Rectal smooth muscle tissue (tissue), 1 donor: ENCODE data around the gene FGD6.
"Not testable (repeated sequence)": the region's sequence is repeated elsewhere in the genome, so short reads cannot be mapped to it uniquely, and the experiment has no call there.

ENCODE experiments used
- H3K27ac ChIP-seq: one replicate; pipeline ENCODE4 v1.7.0; 2013; ENCODE audit warnings: low read depth, low read length, inconsistent platforms
- H3K27me3 ChIP-seq: one replicate; pipeline ENCODE4 v1.7.0; 2013; ENCODE audit warnings: low read length; ENCODE audit not compliant: control insufficient read depth, insufficient read depth
- H3K36me3 ChIP-seq: one replicate; pipeline ENCODE4 v1.7.0; 2013; ENCODE audit warnings: low read length; ENCODE audit not compliant: control insufficient read depth, insufficient read depth
- H3K4me1 ChIP-seq: one replicate; pipeline ENCODE4 v1.7.0; 2013; ENCODE audit warnings: low read length; ENCODE audit not compliant: control insufficient read depth, insufficient read depth
- H3K4me3 ChIP-seq: one replicate; pipeline ENCODE4 v1.7.0; 2013; ENCODE audit warnings: low read length
- H3K9ac ChIP-seq: one replicate; pipeline ENCODE4 v1.7.0; 2013; ENCODE audit warnings: low read length

FGD6 gene

DNA sequence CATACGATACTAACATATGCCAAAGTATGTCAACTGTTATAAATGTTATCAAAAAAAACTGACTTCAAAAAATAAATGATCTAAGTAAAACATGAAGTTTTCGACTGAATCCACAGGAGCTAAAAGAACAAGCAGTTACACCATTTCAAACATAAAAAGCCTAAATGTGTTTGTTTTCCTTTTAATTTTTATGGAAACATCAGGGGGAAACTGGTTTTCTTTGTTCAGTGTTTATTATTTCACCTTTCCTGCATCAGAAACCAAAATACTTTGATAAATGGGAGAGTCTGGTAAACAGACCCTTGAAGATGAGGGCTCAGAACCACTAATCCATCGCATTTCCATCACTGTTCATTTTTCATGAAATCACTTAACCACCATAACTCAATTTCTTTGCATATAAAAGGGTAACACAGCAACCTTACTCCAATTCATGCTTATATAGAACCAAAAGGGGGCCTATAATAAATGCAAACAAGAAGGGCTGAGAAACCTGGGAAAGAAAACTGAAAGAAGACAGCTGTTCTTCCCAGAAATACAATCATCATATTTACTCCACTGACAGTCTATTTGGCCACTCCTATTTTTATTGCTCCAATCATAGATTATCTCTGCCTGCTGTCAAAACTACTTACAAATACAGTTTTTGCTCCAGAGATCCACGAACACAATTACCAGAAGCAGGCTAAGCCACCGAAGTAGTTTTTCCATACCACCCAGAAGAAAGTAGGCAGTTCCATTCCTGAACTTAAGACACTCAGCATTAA is 17.0 kb downstream of the FGD6 start:
- Histone ChIP-seq H3K27ac (peak overlapping the region; percentile 25), H3K36me3 (no peaks in the 10 kb centered on the region), H3K9ac (no peak overlapping the region), H3K4me3 (peak overlapping the region; percentile 16), H3K4me1 (peaks cover 21% of the 10 kb centered on the region), H3K27me3 (no peaks in the 10 kb centered on the region)

DNA sequence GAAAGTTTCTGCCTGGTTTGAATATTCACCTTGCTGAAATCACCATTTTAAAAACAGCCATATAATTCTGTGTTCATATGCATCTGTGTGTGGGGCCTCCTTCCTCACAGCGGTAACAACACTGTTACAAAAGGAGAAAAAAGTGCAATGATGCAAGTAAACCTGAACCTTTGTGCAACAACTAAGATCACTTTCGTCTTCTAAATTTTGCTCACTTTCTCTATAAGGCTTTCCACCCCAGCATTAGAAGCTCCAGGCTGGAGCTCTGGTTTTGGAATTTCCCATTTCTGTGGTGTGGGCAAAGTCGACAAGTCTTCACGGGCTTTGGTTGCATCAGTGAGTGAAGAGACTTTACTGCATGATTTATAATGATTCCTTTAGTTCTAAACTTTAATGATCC is 18.4 kb downstream of the FGD6 start:
- no peak overlapping the region for H3K4me3 ChIP-seq
- H3K27ac ChIP-seq: no peak overlapping the region
- H3K27me3 ChIP-seq: no peaks in the 10 kb centered on the region
- no peaks in the 10 kb centered on the region for H3K36me3 ChIP-seq
- peaks cover 13% of the 10 kb centered on the region for H3K4me1 ChIP-seq
- H3K9ac ChIP-seq: no peak overlapping the region

DNA sequence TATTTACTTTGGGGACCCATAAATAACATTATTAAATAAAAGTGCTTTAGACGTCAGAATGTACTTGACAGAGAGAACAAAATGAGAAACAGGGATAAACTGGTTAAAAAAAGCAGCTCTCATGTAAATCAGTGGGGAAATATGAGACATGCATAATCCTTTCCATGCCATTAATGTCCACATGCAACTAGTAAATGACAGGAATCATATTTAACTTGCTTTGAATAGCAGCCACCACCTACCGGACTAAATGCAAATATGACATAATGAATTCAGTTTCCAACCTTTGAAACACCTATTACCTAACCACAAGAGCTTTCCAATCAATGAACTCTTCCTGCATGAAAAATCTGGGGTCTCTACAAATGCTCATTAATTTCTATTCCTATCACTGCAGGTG is 19.6 kb downstream of the FGD6 start:
- no peak overlapping the region for H3K4me3 ChIP-seq
- no peak overlapping the region for H3K9ac ChIP-seq
- no peaks in the 10 kb centered on the region for H3K36me3 ChIP-seq
- H3K4me1 ChIP-seq: peaks cover 11% of the 10 kb centered on the region
- H3K27me3 ChIP-seq: no peaks in the 10 kb centered on the region
- no peak overlapping the region for H3K27ac ChIP-seq

DNA sequence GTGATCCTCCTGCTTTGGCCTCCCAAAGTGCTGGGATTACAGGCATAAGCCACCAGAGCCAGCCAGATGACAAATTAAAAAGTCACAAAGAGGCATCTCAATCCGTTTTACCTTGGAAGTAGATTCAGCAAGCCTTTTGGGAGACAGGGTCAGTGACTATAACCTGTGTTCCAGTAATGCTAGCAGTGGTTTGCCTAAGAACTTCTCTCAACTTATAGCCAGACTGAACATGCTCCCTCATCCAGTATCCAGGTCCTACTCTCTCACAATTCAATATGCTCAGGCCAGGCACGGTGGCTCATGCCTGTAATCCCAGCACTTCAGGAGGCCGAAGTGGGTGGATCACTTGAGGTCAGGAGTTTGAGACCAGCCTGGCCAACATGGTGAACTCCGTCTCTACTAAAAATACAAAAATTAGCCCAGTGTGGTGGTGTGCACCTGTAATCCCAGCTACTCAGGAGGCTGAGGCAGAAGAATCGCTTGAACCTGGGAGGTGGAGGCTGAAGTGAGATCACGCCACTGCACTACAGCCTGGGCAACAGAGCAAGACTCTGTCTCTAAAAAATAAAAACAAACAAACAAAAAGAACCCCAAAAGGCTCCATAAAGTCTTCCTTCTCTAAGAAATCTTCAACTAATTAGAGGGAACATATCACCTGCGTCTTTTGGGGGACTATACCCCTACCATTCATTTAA is 20.2 kb downstream of the FGD6 start:
- H3K27me3 ChIP-seq, H3K36me3 ChIP-seq, H3K9ac ChIP-seq, H3K4me3 ChIP-seq, H3K27ac ChIP-seq, H3K4me1 ChIP-seq: not testable (repeated sequence)

DNA sequence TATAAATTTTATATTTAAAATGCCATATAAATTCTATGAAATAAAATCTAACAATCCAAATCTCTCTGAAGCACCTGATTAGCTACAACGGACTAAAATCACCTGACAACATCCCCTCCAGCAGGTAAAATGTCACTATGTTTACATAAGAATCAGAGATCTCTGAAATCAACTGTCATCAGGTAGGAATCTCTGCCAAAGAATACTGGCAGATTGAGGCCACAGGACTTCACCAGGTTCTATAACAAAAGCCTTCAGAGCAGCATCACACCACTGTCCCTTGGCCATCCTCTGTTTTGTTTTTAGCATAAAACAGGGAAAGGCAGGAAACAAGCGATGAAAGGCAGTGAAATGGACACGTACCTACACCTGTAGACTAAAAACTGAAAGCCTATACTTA is 22.1 kb downstream of the FGD6 start:
- no peak overlapping the region for H3K4me3 ChIP-seq

DNA sequence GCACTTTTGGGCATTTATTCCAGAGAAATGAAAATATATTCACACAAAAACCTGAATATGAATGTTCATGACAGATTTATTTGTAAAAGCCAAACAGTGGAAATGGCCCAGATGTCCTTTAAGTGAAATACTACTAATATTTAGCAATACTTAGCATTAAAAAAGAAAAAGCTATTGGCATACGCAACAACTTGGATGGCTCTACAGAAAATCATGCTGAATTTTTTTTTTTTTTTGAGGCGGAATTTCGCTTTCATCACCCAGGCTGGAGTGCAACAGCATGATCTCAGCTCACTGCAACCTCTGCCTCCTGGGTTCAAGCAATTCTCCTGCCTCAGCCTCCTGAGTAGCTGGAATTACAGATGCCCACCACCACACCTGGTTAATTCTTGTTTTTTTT is 24.1 kb downstream of the FGD6 start:
- H3K9ac ChIP-seq: no peak overlapping the region
- no peak overlapping the region for H3K27ac ChIP-seq
- no peak overlapping the region for H3K4me3 ChIP-seq
- no peaks in the 10 kb centered on the region for H3K4me1 ChIP-seq
- no peaks in the 10 kb centered on the region for H3K27me3 ChIP-seq
- H3K36me3 ChIP-seq: no peaks in the 10 kb centered on the region

More for the DNA sequence above, 22.1 kb downstream of the FGD6 start:
- Histone ChIP-seq H3K36me3 (no peaks in the 10 kb centered on the region), H3K27ac (no peak overlapping the region), H3K4me1 (peaks cover under 1% of the 10 kb centered on the region), H3K9ac (no peak overlapping the region), H3K27me3 (no peaks in the 10 kb centered on the region)

DNA sequence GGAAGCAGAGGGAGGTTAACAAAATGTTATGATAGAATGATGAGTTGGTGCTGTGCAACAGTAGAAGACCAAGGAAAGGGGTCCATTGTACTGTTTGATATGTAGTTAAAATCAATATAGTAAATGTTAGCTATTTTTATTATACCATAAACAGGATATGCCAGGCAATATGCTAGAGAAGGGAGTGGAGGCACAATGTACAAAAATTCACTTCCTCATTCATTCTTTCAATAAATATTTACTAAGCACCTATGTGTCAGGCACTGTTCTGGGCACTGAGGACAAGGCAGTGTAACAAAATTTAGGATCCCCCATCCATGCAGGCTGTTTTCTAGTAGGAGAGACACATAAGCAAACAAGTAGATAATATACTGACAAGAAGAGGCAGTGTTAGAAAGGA is 25.0 kb downstream of the FGD6 start:
- Histone ChIP-seq H3K4me3 (no peak overlapping the region), H3K27me3 (no peaks in the 10 kb centered on the region), H3K4me1 (no peaks in the 10 kb centered on the region), H3K36me3 (no peaks in the 10 kb centered on the region), H3K27ac (no peak overlapping the region), H3K9ac (no peak overlapping the region)

DNA sequence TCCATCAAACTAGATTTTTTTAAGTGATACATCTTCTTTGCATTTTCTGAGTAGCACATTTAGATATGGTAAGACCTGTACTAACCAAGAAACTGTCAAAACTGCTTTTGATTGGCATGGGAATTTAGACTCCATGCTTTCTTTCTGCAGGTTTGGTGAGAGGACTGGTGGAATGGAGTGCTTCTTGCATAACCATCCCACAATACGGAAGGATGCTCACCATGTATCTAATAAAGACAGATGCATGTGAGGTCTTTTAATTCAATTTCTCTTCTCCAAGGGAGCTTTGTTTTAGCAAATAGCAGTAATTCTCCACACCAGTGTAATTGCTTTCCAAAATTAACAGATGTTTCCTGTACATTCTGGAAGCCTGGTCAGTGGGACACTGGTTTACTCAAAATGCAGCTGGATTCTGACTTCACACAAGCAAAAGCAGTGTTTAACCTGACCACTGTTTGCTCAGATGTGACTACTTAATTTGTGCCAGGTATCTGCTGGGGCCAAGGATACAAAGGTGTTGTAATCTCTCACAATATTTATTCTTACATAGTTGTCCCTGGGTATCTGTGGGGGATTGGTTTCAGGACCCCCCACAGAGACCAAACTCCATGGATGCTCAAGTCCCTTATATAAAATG is 26.1 kb downstream of the FGD6 start:
- H3K27ac ChIP-seq: no peak overlapping the region
- no peaks in the 10 kb centered on the region for H3K36me3 ChIP-seq
- H3K4me3 ChIP-seq: no peak overlapping the region
- H3K9ac ChIP-seq: no peak overlapping the region
- no peaks in the 10 kb centered on the region for H3K27me3 ChIP-seq
- no peaks in the 10 kb centered on the region for H3K4me1 ChIP-seq

DNA sequence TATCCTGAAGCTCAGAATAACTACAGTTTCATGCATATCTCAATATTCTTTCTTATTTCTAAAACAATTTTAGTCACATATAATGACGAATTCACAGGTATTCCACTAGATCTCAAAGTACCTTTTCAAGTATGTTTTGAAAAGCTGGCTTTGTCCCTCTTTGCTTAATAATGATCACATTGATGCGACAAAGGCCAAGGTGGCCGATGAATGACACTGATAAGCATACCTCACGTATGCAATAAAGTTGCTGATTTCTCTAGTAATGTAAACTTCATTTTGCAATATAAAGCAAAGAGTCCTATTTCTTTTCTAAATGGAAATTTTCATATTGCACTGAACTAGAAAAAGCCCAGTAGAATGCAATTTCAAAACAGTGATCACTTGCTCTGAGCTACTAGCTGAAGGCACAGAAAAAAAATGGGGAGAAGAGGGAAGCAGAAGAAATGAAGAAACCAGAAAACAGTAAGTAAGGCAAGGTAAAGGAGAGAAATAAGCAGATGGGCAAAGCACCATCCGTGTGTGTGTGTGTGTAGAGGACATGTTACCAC is 29.3 kb downstream of the FGD6 start:
- no peaks in the 10 kb centered on the region for H3K27me3 ChIP-seq
- H3K36me3 ChIP-seq: no peaks in the 10 kb centered on the region
- no peak overlapping the region for H3K27ac ChIP-seq
- H3K4me1 ChIP-seq: no peaks in the 10 kb centered on the region
- H3K4me3 ChIP-seq: no peak overlapping the region
- H3K9ac ChIP-seq: no peak overlapping the region

DNA sequence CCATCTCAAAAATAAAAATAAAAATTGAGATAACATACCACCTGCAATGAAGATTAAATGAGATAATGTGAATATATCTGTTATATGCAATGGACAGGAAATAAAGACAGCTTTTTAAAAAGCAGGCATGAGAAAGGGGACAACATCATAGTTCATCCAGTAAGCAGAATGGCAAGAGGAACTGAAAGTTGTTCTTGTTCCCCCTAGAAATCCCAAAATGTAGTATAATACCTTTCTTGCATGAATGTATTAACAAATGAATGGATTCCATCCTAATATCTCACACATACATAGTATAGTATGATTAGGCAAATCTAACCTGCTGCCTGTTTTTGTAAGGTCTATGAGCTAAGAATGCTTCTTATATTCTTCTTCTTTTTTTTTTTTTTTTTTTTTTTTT is 31.4 kb downstream of the FGD6 start:
- H3K9ac ChIP-seq: no peak overlapping the region
- no peaks in the 10 kb centered on the region for H3K27me3 ChIP-seq
- H3K27ac ChIP-seq: no peak overlapping the region
- no peak overlapping the region for H3K4me3 ChIP-seq
- H3K4me1 ChIP-seq: no peaks in the 10 kb centered on the region
- H3K36me3 ChIP-seq: no peaks in the 10 kb centered on the region

DNA sequence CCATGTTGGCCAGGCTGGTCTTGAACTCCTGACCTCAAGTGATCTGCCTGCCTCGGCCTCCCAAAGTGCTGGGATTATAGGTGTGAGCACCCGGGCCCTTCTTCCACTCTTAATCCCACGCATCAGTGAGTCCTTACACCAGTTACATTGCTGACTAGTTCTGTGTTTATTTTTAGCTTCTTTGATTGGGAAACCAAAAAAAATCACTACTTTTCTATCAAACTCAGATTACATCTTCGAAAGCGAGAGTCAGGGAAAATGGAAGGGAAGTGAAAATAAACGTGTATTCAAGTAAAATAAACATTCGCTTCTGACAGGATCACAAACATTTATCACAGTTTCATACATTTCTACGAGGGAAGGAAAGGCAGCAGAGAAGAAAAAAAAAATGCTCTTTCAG is 32.2 kb downstream of the FGD6 start:
- Histone ChIP-seq H3K36me3 (no peaks in the 10 kb centered on the region), H3K27me3 (no peaks in the 10 kb centered on the region), H3K4me3 (no peak overlapping the region), H3K4me1 (no peaks in the 10 kb centered on the region), H3K9ac (no peak overlapping the region), H3K27ac (no peak overlapping the region)

DNA sequence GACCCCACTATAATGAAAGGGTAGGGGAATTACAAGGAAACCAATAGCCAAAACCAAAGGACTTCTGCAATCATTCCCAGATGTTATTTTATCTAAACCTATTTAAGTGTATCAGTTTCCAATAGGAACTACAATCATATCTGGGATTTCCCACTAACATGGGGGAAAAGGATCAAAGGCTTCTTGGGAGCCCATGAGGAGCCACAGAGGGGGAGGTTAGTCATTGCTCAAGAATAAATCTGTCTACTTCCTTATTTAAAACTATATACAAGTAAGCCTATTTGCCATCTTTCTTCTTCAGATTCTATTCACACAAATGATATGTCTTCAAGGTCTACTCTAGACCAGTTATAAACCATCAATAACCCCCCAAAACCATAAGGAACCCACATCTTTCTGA is 33.1 kb downstream of the FGD6 start:
- no peaks in the 10 kb centered on the region for H3K36me3 ChIP-seq
- H3K4me1 ChIP-seq: no peaks in the 10 kb centered on the region
- no peak overlapping the region for H3K27ac ChIP-seq
- H3K27me3 ChIP-seq: no peaks in the 10 kb centered on the region
- H3K4me3 ChIP-seq: no peak overlapping the region
- no peak overlapping the region for H3K9ac ChIP-seq
